Endothelial cell (in vitro differentiated cells): ENCODE data around the gene APC. TPM values are rescaled to one million over a fixed set of nuclear protein-coding genes. Genes with fewer than 3 reads are reported as not detected.

Experiments used
- DNase-seq: peaks from one replicate; pipeline ENCODE4 v3.0.0; 2021; ENCODE audit warnings: low spot score
- H3K27ac Mint-ChIP-seq: one replicate; pipeline ENCODE4 v1.8.0; 2021; ENCODE audit warnings: mixed read lengths, inconsistent platforms; ENCODE audit not compliant: unreplicated experiment
- H3K27me3 Mint-ChIP-seq: one replicate; pipeline ENCODE4 v1.8.0; 2021; ENCODE audit warnings: mild to moderate bottlenecking, moderate library complexity, mixed read lengths, inconsistent platforms; ENCODE audit not compliant: unreplicated experiment
- H3K36me3 Mint-ChIP-seq: one replicate; pipeline ENCODE4 v1.8.0; 2021; ENCODE audit warnings: mild to moderate bottlenecking, low read depth, mixed read lengths, inconsistent platforms; ENCODE audit not compliant: unreplicated experiment
- H3K4me1 Mint-ChIP-seq: one replicate; pipeline ENCODE4 v1.8.0; 2021; ENCODE audit warnings: mild to moderate bottlenecking, mixed read lengths, inconsistent platforms; ENCODE audit not compliant: unreplicated experiment
- H3K4me3 Mint-ChIP-seq: one replicate; pipeline ENCODE4 v1.8.0; 2021; ENCODE audit warnings: mild to moderate bottlenecking, mixed read lengths, inconsistent platforms; ENCODE audit not compliant: unreplicated experiment
- H3K9me3 Mint-ChIP-seq: one replicate; pipeline ENCODE4 v1.8.0; 2021; ENCODE audit warnings: mixed read lengths, inconsistent platforms; ENCODE audit not compliant: unreplicated experiment
- CTCF ChIP-seq: fragments of 200-600 bp; sonication (generic); IDR thresholded peaks from one replicate; pipeline ENCODE4 v1.5.0; 2021; ENCODE audit warnings: antibody characterized with exemption; ENCODE audit not compliant: unreplicated experiment
- total RNA-seq: library from RNA; stranded (reverse); fragmentation: NEBNext Ultra II Directional; extraction: Animal tissue kit (Norgen Biotek cat#: 25700); gene quantifications from one replicate; pipeline ENCODE4 v1.2.1, GENCODE V29; 2021; ENCODE audit not compliant: unreplicated experiment

Gene APC
- total RNA-seq, 1 donor from 2014 or later: 66.5 TPM

GRCh38 chr5:112755703-112756102 lies 18.0 kb downstream of the APC start:
- H3K4me3 Mint-ChIP-seq: peak overlapping the region; percentile 63
- no peak for DNase-seq
- peaks cover 15% of the 10 kb centered on the region for H3K36me3 Mint-ChIP-seq
- peak overlapping the region; percentile 74 for H3K27ac Mint-ChIP-seq
- TF ChIP-seq CTCF: no peak
- H3K27me3 Mint-ChIP-seq: peaks cover 2% of the 10 kb centered on the region
- H3K4me1 Mint-ChIP-seq: peaks cover 4% of the 10 kb centered on the region
- H3K9me3 Mint-ChIP-seq: no peaks in the 10 kb centered on the region

GRCh38 chr5:112757468-112758208 lies 20.0 kb downstream of the APC start:
- H3K27ac Mint-ChIP-seq: peak overlapping the region; percentile 70
- H3K4me1 Mint-ChIP-seq: peaks cover 4% of the 10 kb centered on the region

GRCh38 chr5:112758676-112759075 lies 21.0 kb downstream of the APC start:
- Mint-ChIP-seq H3K36me3 (peaks cover 19% of the 10 kb centered on the region), H3K4me1 (peaks cover 4% of the 10 kb centered on the region), H3K9me3 (no peaks in the 10 kb centered on the region), H3K4me3 (no peak overlapping the region), H3K27ac (no peak overlapping the region), H3K27me3 (peaks cover 2% of the 10 kb centered on the region)
- no peak for DNase-seq
- no peak for TF ChIP-seq CTCF

More at GRCh38 chr5:112757468-112758208, 20.0 kb downstream of the APC start:
- peak; percentile 58 for TF ChIP-seq CTCF
- peaks cover 2% of the 10 kb centered on the region for H3K27me3 Mint-ChIP-seq
- H3K36me3 Mint-ChIP-seq: peaks cover 19% of the 10 kb centered on the region
- no peak overlapping the region for H3K4me3 Mint-ChIP-seq
- H3K9me3 Mint-ChIP-seq: no peaks in the 10 kb centered on the region
- peak; percentile 9 for DNase-seq

- Mint-ChIP-seq H3K27me3 (no peaks in the 10 kb centered on the region), H3K36me3 (peaks cover 11% of the 10 kb centered on the region), H3K4me1 (no peaks in the 10 kb centered on the region), H3K4me3 (no peak overlapping the region), H3K9me3 (no peaks in the 10 kb centered on the region), H3K27ac (no peak overlapping the region)
- no peak for DNase-seq
- TF ChIP-seq CTCF: no peak
These were observed 24.6 kb downstream of the APC start for GRCh38 chr5:112762113-112762810.

GRCh38 chr5:112763165-112763564 lies 25.5 kb downstream of the APC start:
- no peak for DNase-seq
- H3K9me3 Mint-ChIP-seq: no peaks in the 10 kb centered on the region
- H3K36me3 Mint-ChIP-seq: peaks cover 7% of the 10 kb centered on the region

More at GRCh38 chr5:112763165-112763564, 25.5 kb downstream of the APC start:
- Mint-ChIP-seq H3K4me1 (no peaks in the 10 kb centered on the region), H3K27ac (no peak overlapping the region), H3K4me3 (no peak overlapping the region), H3K27me3 (no peaks in the 10 kb centered on the region)
- TF ChIP-seq CTCF: no peak
